HG03469 (cell line): ENCODE data around the gene HOOK2.
A peak's percentile ranks its signal among the peaks of the same experiment; 100 is the strongest.
"Not testable (repeated sequence)": the region's sequence is repeated elsewhere in the genome, so short reads cannot be mapped to it uniquely, and the experiment has no call there.

Experiments
- ATAC-seq: cut with Tn5 transposase; IDR thresholded peaks from one replicate; pipeline ENCODE4 v1.9.1; 2021; ENCODE audit warnings: mild to moderate bottlenecking, moderate library complexity, moderate number of reproducible peaks; ENCODE audit not compliant: unreplicated experiment

The HOOK2 gene

DNA sequence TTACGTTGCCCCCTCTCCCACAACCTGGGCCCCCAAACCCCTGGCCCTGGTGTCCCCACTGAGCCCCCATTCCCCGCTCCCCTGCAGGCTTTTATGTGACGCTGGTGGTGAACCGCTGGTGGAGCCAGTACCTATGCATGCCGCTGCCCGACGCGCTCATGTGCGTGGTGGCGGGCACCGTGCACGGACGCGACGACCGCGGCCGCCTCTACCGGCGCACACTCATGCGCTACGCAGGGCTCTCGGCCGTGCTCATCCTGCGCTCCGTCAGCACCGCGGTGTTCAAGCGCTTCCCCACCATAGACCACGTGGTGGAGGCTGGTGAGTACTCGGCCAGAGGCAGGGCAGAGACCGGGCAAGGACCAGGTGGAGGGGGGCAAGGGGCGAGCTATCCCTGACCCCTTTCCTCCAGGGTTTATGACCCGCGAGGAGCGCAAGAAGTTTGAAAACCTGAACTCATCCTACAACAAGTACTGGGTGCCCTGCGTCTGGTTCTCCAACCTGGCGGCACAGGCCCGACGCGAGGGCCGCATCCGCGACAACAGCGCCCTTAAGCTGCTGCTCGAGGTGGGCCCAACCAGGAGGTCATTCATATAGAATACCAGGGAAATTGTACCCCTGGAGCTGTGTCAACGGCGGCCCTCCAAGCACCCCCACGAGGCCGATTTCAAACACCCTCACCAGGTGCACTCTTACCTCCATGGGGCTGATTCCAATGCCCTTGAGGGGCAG, 20.7 kb downstream of the HOOK2 start:
- no peak for ATAC-seq

DNA sequence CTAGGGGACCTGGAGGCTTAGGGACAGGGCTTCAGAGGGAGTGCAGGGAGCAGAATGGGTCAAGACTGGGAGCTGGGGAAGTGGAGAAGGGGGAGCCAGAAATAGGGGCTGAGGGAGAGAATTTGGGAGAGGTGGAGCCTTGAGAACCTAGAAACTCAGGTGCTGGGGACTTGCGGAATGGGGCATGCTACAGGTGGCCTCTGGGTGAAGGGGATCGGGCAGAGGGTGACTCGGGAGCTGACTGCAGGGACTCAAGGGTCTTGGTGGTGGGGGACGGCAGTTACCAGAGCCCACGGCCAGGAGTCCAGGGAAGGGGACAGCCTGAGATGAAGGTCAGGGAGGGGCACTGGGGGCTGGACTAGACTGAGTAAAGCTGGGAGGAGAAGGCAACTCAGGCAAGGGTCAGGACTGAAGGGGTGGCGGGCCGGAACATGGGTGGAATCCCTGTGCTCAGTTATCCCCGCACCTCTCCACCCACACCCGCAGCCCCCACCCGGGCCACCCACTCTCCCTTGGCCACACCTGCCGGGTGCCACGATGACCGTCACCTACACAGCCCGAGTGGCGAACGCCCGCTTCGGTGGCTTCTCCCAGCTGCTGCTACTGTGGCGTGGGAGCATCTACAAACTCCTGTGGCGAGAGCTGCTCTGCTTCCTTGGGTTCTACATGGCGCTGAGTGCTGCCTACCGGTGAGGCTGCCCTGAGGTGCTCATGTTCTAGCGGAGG, 23.1 kb downstream of the HOOK2 start:
- no peak for ATAC-seq

DNA sequence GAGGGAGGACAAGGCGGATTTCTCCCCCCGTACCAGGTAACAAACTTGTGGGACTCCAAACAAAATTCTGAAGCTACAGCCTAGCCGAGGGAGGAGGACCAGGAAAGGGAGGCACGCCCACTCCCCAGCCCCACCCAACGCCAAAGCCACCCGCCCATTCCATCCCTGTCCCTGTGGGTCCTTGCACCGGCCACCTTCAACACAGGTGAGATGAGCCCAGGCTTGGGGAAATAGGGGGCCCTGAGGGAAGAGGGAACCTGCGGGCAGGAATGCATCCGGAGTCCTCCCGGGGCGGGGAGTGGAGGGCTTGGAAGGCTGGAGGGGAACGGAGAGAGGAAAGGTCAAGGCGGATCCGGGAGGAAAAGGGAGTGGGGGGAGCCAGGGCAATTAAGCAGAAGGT, 23.7 kb downstream of the HOOK2 start, which contains the start of gene BEST2:
TSS of gene BEST2 (plus strand) at position 157 of the 400 bp plus-strand sequence. CDS start 802 bp downstream, outside the sequence.
- ATAC-seq, result no peak

DNA sequence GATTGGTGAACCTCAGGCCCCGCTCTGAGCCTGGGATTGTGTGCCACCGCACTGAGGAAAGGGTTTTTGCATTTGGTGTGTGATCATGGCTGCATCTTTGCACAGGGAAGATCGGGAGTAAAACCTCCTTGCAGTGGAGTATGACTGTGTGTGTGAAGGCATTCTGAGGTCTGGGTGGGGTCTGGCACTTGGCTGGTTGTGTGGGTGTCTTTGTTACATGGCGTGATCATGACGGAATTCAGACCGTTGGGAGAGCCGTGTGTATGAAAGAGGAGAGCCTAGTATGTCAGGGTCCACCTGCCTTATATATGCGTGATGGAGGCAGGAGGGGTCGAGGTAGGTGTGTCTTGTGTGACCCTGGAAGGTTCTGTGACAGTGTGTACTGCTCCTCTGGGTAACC, 24.5 kb downstream of the HOOK2 start:
- no peak for ATAC-seq

DNA sequence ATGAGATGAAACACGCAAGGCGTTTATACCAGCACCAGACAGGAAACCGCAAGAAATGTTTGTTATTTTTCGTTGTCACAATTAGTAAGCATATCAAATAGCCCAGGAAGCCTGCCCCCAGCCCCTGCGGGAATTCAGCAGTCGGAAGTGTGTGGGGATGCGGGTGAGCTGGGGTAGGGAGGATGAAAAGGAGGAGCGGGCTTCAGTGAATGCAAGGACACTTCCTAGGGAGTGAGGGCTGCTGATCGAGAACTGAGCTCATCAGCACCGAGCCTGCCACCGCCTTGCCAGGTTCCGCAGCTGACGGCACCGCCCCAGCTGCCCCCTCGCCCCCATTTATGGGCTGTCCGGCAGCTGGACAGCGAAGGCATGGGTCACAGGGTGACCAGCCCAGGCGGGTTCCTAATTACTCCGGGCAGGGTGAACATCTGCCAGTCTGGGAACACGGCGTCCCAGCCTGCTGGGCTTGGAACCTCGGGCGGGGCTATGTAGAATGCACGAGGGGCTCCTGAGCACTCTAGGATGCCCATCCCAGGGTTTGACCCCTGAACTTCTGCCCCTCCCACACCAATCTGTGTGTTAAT, 25.3 kb downstream of the HOOK2 start:
- ATAC-seq, result no peak

DNA sequence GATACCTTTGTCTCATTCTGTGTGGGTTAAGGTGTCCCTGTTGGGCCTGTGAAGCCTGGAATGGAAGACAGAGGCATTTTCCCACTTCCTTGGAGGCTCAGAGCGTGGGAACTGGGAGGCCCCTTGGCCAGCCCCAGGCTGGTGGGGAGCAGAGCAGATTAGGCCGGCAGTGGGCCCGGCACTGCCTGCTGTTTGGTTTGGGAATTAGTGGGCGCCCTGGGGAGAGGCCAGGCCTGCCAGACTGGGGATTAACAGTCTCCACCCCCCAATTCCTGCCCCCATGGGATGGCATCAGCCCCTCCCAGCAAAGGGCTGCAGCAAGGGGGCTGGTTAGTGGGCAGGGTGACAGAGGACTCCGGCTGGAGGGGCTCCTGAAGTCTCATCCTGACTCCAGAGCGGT, 26.9 kb downstream of the HOOK2 start:
- ATAC-seq, result no peak

DNA sequence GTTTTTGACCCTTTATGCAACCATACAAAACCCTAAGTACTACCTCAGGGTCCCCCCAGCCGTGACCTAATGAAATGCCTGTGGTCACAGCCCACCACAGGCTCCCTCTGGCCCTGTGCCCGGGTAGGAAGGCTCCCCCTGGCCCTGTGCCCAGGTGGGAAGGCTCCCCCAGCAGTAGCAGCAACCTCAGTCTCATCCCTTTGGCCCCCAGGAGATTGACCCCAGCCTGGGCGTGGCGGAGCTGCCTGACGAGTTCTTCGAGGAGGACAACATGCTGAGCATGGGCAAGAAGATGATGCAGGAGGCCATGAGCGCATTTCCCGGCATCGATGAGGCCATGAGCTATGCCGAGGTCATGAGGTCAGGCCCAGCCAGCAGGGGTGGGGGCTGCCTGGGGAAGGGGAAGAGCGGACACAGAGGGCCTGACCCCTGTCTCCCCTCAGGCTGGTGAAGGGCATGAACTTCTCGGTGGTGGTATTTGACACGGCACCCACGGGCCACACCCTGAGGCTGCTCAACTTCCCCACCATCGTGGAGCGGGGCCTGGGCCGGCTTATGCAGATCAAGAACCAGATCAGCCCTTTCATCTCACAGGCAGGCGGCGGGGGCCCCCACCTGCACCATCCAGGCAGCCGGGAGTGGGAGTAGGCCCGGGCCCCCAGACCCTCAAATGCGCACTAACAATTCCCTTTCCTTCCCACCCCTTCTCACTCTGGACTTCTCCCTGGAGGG, 30.0 kb downstream of the HOOK2 start:
- ATAC-seq, result no peak

DNA sequence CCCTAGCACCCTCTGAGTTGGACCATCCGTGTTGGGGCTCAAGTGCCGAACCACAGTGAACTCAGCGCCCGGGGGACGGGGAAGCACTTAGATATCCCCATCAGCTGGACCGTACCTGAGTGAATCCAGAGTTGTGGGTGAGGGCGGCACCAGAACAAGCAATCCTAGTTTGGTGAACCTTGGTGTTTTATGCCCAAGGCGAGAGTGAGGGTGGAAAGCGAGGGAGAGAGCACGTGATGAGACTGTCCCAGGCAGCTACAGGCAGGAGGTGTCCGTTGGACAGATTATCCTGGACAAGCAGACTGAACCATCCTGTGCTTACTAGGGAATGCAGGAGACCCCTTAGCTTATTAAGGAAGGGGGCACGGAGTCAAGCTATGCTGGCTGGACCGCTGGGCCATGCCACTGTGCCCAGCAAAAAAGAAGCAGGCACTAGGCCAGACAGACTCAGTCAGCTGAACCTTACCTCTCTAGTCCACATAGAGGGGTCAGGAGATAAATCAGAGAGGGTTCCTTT, 37.5 kb downstream of the HOOK2 start:
- ATAC-seq, result no peak

DNA sequence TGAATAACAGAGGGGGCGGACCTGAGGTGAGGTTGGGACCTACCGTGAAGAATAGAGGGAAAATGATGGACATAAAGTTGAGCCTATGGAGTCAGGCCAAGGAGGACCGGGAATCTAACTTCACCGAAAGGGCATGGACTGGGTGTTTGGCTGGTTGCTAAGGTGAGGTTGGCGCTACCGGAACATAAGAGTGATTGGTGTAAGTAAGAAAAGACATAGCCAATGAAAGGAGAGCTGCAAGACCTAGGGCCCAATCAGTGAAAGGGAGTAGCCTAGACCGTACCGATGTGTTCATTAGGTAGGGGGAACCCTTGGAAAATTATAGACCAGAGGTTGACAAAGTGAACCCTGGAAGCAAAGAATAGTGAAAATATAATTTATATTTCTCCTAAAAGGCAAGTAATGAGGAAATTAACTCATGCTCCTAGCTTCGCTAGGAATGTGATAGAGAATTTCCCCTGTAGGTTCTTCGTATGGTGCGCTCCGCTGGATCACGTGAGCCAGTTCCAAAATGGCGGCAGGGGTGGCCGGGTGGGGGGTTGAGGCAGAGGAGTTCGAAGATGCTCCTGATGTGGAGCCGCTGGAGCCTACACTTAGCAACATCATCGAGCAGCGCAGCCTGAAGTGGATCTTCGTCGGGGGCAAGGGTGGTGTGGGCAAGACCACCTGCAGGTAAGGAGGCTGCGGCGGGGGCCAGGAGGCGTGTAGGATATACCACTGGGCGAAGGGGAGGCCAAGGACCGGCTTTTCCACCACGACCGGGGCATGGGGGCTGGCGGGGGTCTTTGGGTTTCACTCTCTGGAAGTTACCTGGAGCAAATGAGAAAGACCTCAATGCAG, 38.1 kb downstream of the HOOK2 start, which contains the start of gene GET3:
TSS of gene GET3 (plus strand) at position 503 of the 840 bp plus-strand sequence. CDS start at position 512, 9 bp downstream.
- ATAC-seq, result peak; percentile 51

DNA sequence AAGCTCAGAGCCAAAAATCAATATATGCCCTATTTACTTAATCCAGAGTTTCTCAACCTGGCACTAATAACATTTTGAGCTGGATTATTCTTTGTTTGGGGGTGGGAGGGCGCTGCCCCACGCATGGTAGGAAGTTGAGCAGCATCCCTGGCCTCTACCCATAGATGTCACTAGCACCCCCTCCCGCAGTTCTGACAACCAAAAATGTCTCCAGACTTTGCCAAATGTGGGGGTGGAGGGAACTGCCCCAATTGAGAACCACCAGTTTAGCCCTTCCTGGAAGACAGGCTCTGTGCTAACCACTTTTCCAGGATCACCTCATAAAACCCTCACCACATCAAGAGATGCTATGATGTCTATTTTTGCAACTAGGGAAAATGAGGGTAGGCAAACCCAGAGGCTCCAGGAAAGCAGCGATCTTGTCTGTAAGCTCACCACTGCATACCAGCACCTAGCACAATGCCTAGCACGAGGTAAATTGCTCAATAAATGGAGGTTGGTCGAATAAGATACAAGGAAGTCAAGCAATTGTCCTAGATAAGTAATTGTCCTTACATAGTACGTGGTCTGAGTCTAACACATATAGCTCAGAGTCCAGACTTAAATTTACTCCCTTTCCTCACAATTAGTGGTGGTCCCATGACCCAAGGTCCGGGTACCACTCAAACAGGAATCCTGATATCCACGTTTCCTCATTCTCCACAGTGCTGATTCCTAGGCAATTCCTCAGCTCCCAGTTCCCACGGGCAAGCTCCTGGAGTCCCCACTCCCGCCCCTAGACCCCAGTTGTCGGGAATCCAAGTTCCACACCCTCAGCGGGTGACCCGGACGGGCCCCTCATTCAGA, 41.8 kb downstream of the HOOK2 start:
- ATAC-seq, result no peak

DNA sequence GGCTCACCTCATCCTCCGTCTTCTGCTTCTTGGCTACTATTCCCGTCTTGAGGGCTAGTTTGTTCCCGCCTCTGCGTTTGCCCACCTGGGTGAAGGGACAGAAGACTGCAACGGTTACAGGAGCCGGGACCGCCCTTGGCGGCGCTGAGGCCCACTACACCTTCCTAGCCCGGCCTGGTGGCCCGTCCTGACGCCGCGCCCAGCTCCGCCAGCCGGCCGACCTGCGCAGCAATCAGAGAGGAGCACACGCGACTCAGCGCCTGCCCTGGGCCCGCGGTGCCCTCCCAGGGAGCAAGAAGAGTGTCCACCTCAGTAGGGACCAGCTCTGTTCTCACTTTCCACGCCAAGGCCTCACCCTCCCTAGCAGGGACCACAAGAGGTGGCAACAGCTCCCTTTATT, 44.0 kb downstream of the HOOK2 start:
- no peak for ATAC-seq

DNA sequence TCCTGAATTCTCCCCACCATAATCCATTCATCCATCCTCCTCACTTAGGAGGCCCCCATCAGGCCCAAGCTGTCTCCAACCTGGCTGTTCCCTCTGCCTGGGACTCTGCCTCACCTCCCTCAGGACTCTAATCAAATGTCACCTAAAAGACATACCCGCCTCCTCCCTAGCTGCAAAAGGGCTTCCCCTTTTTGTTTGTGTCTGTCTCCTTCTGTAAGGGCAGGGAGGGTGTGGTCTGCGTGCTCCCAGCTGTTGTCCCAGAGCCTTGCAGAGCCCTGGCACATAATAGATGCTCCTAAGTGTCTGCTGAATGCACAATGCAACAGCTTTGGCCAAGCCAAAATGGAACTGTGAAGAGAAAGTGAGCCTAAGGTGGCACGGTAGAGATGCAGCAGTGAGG, 45.3 kb downstream of the HOOK2 start:
- ATAC-seq, result no peak

DNA sequence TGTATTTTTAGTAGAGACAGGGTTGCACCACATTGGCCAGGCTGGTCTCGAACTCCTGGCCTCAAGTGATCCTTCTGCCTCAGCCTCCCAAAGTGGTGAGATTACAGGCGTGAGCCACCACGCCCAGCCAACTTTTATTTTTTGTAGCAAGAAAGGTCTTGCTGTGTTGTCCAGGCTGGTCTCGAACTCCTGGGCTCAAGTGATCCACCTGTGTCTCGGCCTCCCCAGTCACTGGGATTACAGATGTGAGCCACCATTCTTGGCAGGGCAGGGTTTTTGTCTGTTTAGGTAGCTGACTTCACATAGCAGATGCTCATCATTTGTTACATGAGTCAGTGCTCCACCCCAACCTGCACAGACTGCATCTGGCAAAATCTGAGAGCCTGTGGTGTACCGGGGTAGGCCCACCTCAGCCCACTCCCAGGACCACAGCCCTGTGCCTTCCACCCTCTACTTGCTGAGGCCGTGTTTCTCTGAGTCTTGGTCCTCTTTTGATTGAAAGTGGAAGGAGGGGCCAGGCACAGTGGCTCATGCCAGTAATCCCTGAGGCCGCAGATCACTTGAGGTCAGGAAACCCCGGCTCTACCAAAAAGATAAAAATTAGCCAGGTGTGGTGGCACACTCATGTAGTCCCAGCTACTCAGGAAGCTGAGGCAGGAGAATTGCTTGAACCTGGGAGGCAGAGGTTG, 47.5 kb downstream of the HOOK2 start:
- no peak for ATAC-seq

DNA sequence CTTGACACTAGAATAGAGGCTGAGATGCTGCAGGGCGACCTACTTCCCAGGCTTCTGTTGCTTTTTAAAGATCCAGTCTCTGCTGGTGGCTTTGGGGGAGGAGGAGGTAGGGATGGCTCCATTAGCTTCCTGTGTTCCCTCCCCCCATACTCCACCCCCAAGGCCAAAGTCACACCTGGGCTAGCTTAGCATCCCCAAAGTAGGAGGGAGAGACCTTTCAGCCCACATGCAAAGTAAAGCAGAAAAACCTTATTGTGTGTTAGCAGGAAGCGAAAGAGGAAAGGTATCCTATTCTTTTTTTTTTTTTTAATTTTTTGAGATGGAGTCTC, 48.4 kb downstream of the HOOK2 start:
- ATAC-seq, result no peak

DNA sequence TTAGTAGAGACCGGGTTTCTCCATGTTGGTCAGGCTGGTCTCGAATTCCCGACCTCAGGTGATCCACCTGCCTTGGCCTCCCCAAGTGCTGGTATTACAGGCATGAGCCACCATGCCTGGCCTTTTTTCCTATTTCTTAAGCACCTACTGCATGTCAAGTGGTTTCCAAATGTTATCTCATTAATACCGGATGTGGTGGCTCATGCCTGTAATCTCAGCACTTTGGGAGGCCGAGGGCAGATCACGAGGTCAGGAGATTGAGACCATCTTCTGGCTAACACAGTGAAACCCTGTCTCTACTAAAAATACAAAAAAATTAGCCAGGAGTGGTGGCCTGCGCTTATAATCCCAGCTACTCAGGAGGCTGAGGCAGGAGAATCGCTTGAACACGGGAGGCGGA, 49.7 kb downstream of the HOOK2 start:
- not testable (repeated sequence) for ATAC-seq

DNA sequence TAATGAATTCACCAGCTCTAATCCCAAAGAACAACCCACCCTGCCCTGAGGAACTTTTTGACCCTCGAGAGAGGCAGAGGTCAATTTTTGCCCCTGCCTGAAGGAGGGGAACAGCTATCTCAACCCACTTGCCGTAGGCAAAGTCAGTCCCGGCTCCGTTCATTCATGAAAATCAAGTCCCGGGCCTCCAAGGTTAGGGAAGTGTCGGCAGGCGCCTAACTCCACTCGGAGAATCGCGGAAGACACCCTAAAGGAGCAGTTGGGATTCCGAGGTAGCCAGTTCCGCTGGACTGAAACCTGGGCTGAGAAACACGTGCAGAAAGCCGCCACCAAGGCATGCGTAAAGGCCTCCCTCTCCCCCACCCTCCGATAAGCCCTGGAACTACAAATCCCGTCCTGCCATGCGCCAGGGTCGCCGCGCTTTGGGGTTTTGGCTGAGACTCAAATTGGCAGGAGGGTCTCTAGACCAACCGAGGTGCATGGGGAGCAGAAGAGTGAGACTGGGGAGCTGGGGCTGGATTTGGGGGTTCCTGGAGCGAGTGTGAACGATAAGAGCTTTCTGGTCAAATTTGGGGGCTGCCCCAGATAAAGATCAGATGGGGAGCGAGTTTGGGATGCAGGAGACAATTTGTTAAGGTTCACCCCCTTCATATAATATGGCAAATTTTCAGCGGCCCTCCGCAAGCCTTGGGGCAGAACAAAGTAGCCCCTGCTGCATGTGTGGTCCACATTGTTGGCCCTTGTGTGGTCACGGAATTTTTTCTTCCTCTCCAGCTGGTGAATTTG, 51.5 kb downstream of the HOOK2 start, which contains the start of gene TNPO2:
TSS of gene TNPO2 (minus strand) at position 292 of the 786 bp plus-strand sequence. CDS start 2,955 bp downstream, outside the sequence.
- no peak for ATAC-seq

DNA sequence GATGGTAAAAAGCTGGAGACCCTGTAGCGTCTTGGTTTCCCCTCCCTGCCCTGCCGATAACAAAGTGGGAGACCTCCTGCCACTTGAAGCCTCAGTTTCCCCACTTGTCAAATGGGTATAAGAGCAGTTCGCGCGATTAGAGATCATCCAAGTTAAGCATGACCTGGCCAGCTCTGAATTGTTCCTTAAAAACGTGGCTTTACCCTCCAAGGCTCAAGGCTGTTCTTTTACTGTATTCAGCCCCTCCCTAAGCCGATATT, 52.0 kb downstream of the HOOK2 start:
- ATAC-seq, result no peak
